Chondrocyte (in vitro differentiated cells): ENCODE measurements around the gene CTAGE9. TPM values are rescaled to one million over a fixed set of nuclear protein-coding genes. Genes with fewer than 3 reads are reported as not detected.

ENCODE experiments used
- DNase-seq: peaks from one replicate; pipeline ENCODE4 v3.0.0; 2021; ENCODE audit warnings: mixed read lengths, low spot score
- H3K27ac Mint-ChIP-seq: one replicate; pipeline ENCODE4 v1.8.0; 2021; ENCODE audit warnings: mild to moderate bottlenecking, moderate library complexity, mixed read lengths; ENCODE audit not compliant: unreplicated experiment
- H3K27me3 Mint-ChIP-seq: 2 replicates; pipeline ENCODE4 v1.8.0; 2021; ENCODE audit warnings: low read depth, mixed read lengths
- H3K36me3 Mint-ChIP-seq: 2 replicates; pipeline ENCODE4 v1.8.0; 2021; ENCODE audit warnings: low read depth, mixed read lengths
- H3K4me1 Mint-ChIP-seq: 2 replicates; pipeline ENCODE4 v1.8.0; 2021; ENCODE audit warnings: low read depth, mild to moderate bottlenecking, mixed read lengths
- H3K4me3 Mint-ChIP-seq: one replicate; pipeline ENCODE4 v1.8.0; 2021; ENCODE audit warnings: mild to moderate bottlenecking, moderate library complexity, mixed read lengths; ENCODE audit not compliant: unreplicated experiment
- H3K9me3 Mint-ChIP-seq: 2 replicates; pipeline ENCODE4 v1.8.0; 2021; ENCODE audit warnings: low read depth, mixed read lengths
- CTCF ChIP-seq: fragments of 200-600 bp; sonication (generic); IDR thresholded peaks from 2 replicates; pipeline ENCODE4 v1.5.0; 2021; ENCODE audit warnings: antibody characterized with exemption, mild to moderate bottlenecking, moderate library complexity
- total RNA-seq: library from RNA; stranded (reverse); gene quantifications from 3 replicates; pipeline ENCODE4 v1.2.1, GENCODE V29; 2021

The CTAGE9 gene
- total RNA-seq, 1 donor from 2014 or later = not detected

- no peaks in the 10 kb centered on the region for H3K36me3 Mint-ChIP-seq
- H3K4me1 Mint-ChIP-seq = peaks cover 6% of the 10 kb centered on the region
- no peaks in the 10 kb centered on the region for H3K9me3 Mint-ChIP-seq
- H3K4me3 Mint-ChIP-seq = no peak overlapping the region
- TF ChIP-seq CTCF = no peak
- H3K27ac Mint-ChIP-seq = no peak overlapping the region
- no peak for DNase-seq
- no peaks in the 10 kb centered on the region for H3K27me3 Mint-ChIP-seq
These were observed 38.2 kb upstream of the CTAGE9 start for GRCh38 chr6:131749023-131749422.

- no peak for TF ChIP-seq CTCF
- Mint-ChIP-seq H3K36me3 (no peaks in the 10 kb centered on the region), H3K9me3 (no peaks in the 10 kb centered on the region), H3K4me3 (no peak overlapping the region), H3K27me3 (no peaks in the 10 kb centered on the region), H3K27ac (no peak overlapping the region), H3K4me1 (no peaks in the 10 kb centered on the region)
- no peak for DNase-seq
These were observed 37.1 kb upstream of the CTAGE9 start for GRCh38 chr6:131747821-131748353.

- H3K36me3 Mint-ChIP-seq = no peaks in the 10 kb centered on the region
- H3K27me3 Mint-ChIP-seq = no peaks in the 10 kb centered on the region
- H3K4me1 Mint-ChIP-seq = no peaks in the 10 kb centered on the region
- no peaks in the 10 kb centered on the region for H3K9me3 Mint-ChIP-seq
- TF ChIP-seq CTCF = no peak
- DNase-seq = no peak
- H3K27ac Mint-ChIP-seq = no peak overlapping the region
- no peak overlapping the region for H3K4me3 Mint-ChIP-seq
These were observed 34.7 kb upstream of the CTAGE9 start for GRCh38 chr6:131745476-131745875.

- Mint-ChIP-seq H3K27ac (no peak overlapping the region), H3K4me1 (no peaks in the 10 kb centered on the region), H3K36me3 (no peaks in the 10 kb centered on the region), H3K27me3 (no peaks in the 10 kb centered on the region), H3K9me3 (no peaks in the 10 kb centered on the region), H3K4me3 (no peak overlapping the region)
- no peak for TF ChIP-seq CTCF
- no peak for DNase-seq
These were observed 33.8 kb upstream of the CTAGE9 start for GRCh38 chr6:131744432-131745287.

- Mint-ChIP-seq H3K4me3 (no peak overlapping the region), H3K9me3 (no peaks in the 10 kb centered on the region), H3K36me3 (no peaks in the 10 kb centered on the region), H3K4me1 (no peaks in the 10 kb centered on the region), H3K27me3 (no peaks in the 10 kb centered on the region), H3K27ac (no peak overlapping the region)
- no peak for DNase-seq
- no peak for TF ChIP-seq CTCF
These were observed 31.0 kb upstream of the CTAGE9 start for GRCh38 chr6:131741688-131742393.
